HS-5 (cell line): ENCODE data around the gene SMIM38.
"Not testable (repeated sequence)": the region's sequence is repeated elsewhere in the genome, so short reads cannot be mapped to it uniquely, and the experiment has no call there.

Experiments used
- DNase-seq: peaks from one replicate; pipeline ENCODE4 v3.0.0-alpha.2; 2012; ENCODE audit warnings: low read depth

The SMIM38 gene

DNA sequence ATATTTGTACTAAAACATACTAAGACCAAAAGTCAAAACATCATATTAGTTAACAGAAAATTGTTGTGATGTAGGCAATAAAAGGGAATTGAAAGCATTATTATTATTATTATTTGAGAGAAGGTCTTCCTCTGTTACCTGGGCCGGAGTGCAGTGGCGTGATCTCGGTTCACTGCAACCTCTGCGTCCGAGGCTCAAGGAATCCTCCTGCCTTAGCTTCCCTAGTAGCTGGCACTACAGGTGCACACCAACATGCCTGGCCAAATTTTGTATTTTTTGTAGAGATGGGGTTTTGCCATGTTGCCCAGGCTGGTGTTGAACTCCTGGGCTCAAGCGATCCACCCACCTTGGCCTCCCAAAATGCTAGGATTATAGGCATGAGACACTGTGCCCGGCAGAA, 15.6 kb upstream of the SMIM38 start:
- not testable (repeated sequence) for DNase-seq

DNA sequence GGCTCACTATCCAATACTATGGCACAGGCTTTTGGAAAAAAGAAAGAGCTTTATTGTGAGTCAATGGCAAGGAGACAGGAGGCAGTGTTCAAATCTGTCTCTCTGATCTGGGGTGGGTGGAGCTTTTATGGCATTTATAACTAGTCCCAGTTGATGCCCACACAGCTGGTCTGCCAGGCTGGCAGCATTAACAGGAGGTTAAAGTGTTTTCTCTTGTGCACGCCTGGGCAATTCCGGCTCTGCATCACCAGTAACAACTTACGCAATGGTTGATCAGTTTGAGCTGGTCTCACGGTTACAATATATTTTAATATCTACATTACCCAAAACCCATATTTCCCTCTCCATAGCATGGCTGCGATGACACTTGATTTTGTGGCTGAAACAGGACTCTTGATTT, 15.1 kb upstream of the SMIM38 start:
- DNase-seq, result no peak

DNA sequence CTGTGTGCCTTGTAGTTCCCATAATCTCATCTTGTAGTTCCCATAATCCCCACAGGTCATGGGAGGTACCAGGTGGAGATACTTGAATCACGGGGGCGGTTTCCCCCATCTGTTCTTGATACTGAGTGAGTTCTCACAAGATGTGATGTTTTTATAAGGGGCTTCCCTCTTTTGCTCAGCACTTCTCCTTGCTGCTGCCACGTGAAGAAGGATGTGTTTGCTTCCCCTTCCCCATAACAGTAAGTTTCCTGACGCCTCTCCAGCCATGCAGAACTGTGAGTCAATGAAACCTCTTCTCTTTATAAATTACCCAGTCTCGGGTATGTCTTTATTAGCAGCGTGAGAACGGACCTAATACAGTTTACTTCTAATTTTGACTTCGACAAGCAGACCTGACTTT, 14.0 kb upstream of the SMIM38 start:
- no peak for DNase-seq

- no peak for DNase-seq
Observed at GRCh38 chr11:69142895-69143294, 12.8 kb upstream of the SMIM38 start.

DNA sequence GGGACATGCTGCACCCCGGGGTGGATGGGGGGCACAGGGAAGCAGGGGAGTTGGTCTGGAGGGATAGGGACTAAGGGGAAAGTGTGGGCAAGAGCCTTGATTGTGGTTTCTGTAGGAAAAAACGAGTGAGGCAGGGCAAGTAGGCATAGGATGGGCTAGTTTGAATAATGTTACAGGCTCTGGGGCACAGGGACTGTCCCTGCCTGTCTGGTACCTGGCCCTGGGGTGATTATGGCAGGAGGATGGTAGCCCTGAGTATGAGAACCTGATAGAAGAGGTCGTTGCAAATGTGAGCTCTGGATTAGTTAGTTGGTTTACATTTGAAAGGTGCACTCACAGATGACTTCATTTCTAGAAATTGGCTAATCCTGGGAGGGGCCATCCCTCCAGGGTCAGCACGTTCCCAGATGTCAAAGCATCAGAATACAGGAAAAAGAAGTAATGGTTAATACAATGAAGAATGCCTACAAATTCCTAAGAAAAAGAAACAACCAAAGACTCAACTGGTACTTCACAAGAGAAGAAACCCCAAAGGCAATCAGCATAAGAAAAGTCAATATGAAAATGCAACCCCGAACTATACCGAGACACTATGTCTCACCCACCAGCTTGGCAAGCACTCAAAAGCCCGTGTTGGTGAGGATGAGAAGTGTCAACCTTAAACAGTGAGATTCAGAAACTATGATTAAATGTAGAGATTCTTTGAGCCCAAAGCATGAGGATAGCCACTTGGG, 11.3 kb upstream of the SMIM38 start:
- no peak for DNase-seq

DNA sequence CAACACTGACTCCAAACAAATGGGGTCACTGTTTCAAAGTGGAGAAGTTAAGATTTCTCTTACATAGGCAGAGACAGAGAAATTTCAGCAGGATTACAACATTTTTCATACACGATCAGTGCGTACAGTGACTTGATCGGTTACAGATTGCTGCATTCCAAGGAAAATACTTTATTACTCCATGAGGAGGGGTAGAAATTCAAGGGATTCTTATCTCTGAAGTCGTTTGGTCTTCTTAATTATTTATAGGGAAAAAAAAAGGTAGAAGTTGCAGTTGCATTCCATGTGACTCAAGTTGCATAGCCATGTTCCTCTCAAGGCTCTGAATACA, 10.7 kb upstream of the SMIM38 start:
- no peak for DNase-seq

- DNase-seq, result no peak
Observed at GRCh38 chr11:69148377-69148762, 7.4 kb upstream of the SMIM38 start.

DNA sequence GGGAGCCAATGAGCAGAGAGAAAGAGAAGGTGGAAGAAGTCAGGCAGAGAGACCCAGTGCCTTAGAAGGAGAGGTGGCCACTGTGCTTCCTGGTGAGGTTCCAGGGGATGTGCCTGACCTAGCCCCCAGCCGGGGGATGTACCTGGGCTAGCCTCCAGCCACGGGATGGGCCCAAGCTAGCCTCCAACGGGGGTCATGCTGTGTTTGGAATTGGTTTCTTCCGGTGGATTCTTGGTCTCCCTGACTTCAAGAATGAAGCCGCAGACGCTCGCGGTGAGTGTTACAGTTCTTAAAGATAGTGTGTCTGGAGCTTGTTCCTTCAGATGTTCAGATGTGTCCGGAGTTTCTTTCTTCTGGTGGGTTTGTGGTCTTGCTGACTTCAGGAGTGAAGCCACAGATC, 6.9 kb upstream of the SMIM38 start:
- DNase-seq, result no peak

GRCh38 chr11:69149338-69150045, 6.2 kb upstream of the SMIM38 start:
- DNase-seq, result not testable (repeated sequence)

GRCh38 chr11:69150175-69150574, 5.6 kb upstream of the SMIM38 start:
- DNase-seq, result no peak

DNA sequence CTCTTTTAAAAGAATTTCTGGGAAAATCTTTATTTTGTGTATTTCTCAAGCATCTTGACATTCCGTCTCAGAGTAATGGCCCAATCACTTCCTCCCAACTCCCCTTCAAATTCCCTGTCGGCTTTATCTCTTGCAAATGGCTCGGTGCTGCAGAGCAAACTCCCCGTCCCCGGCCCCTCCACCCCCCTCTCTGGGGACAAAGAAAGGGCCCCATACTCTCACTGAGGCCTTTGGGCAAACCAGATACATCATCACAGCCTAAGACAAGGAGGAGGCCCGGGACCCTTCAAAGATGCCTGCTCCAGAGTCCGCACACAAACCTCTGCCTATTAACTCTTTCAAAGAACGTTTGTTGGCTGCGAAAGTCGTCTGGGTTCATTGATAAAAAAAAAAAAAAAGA, 3.9 kb upstream of the SMIM38 start:
- DNase-seq, result no peak

DNA sequence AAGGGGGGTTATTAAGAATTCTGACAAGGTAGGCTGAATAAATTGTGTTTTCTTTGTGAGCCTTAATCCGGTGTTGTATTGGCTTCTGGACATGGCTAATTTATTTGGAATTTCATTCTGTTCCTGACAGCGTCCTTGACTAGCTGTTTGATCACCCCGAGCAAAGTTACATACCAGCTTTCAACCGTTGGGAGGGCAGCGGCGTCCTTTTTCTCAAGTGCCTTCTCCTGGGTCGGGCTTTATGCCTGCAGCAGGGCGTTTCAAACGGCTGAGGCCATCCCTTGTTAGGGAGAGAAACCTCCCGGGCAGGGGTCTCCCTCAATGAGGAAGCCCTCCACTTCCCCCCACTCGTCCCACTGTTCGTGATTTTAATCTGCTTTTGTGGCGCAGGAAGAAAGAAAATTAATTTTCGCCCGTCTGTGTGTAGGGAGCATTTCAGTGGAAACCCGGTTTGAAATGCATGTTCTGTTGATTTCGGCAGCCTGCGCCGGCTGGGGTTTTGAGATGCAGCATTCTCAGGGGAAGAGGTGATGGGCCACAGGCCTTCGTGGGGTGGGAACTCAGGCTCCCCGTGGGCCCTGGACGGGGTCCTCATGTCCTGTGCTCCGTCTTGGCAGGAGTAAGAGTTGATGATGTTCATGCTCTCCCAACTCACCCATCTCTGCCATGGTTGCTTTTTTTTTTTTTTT, 2.9 kb upstream of the SMIM38 start:
- no peak for DNase-seq

DNA sequence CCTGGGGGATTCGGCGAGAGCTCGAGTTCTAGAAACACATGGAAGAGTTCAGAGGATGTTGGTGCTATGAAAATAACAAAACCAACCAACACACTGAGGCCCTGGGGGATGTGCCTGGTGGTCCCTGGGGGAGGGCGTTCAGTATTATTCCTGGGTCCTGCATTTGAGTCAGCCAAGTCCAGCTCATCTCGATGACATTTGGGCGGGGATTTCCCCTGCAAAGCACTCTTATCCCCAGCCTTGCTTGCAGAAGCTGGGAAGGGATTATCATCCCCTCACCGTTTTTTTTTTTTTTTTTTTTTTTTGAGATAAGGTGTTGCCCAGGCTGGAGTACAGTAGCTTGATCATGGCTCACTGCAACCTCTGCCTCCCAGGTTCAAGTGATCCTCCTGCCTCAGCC, 2.1 kb upstream of the SMIM38 start:
- DNase-seq, result no peak

DNA sequence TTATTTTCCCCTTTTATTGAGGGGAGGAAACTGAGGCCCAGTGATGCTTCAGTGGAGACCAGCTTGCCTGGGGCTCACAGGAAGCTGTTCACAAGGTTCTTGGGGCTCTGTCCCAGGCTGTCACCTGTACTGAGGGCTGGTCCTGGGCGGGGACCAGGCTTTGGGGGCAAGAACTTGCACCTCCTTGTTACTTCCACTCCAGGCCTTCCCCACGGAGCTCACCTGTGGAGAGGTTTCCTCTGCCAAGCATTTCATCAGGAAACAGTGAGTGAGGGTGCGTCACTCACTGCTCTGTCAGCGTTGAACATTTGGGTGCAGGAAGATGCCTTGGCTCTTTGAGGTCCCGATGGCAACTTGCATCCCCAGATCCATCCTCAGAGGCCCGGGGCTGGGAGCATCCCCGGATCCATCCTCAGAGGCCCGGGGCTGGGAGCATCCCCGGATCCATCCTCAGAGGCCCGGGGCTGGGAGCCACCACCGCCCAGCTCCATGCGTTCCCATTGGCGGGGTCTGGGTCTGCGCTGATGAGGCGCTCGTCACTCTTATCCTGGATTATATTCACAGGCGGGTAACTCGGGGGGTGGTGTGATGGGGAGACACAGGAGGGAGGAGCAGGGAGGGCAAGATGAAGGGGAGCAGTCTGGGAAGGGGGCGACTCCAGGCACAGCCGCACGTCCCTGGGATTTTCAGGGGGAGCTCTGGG, 1.4 kb upstream of the SMIM38 start:
- DNase-seq, result no peak

- no peak for DNase-seq
Observed at GRCh38 chr11:69154938-69155301, 815 bp upstream of the SMIM38 start.

- no peak for DNase-seq
Observed at GRCh38 chr11:69156235-69156639, 502 bp downstream of the SMIM38 start.

- no peak for DNase-seq
Observed at GRCh38 chr11:69156673-69157155, 979 bp downstream of the SMIM38 start.

GRCh38 chr11:69157156-69157821, 1.6 kb downstream of the SMIM38 start:
- no peak for DNase-seq

- no peak for DNase-seq
Observed at GRCh38 chr11:69157822-69158231, 2.1 kb downstream of the SMIM38 start.

- no peak for DNase-seq
Observed at GRCh38 chr11:69158301-69159149, 2.8 kb downstream of the SMIM38 start.
